Neuronal stem cell (in vitro differentiated cells): Measurements from ENCODE around the gene ADGRA1.

Source experiments
- DNase-seq: peaks from one replicate; pipeline ENCODE4 v3.0.0-alpha.2; 2013; ENCODE audit warnings: low spot score
- H2AFZ ChIP-seq: one replicate; pipeline ENCODE4 v1.6.1; 2013; ENCODE audit warnings: mild to moderate bottlenecking, low read length, inconsistent platforms
- H2AK5ac ChIP-seq: 2 replicates; pipeline ENCODE4 v1.6.1; 2013; ENCODE audit warnings: low read depth, mild to moderate bottlenecking, inconsistent platforms, low read length, moderate library complexity, mixed read lengths
- H2BK120ac ChIP-seq: 2 replicates; pipeline ENCODE4 v1.6.1; 2013; ENCODE audit warnings: low read depth, mild to moderate bottlenecking, inconsistent platforms, low read length, moderate library complexity, mixed read lengths
- H2BK12ac ChIP-seq: one replicate; pipeline ENCODE4 v1.6.1; 2013; ENCODE audit warnings: low read length, inconsistent platforms
- H2BK15ac ChIP-seq: 2 replicates; pipeline ENCODE4 v1.6.1; 2013; ENCODE audit warnings: mild to moderate bottlenecking, low read length, inconsistent platforms, mixed read lengths
- H2BK5ac ChIP-seq: one replicate; pipeline ENCODE4 v1.6.1; 2013; ENCODE audit warnings: inconsistent platforms, mild to moderate bottlenecking, low read length, moderate library complexity
- H3K14ac ChIP-seq: one replicate; pipeline ENCODE4 v1.6.1; 2013; ENCODE audit warnings: low read length, inconsistent platforms
- H3K18ac ChIP-seq: 2 replicates; pipeline ENCODE4 v1.6.1; 2013; ENCODE audit warnings: low read length, inconsistent platforms
- H3K23ac ChIP-seq: 2 replicates; pipeline ENCODE4 v1.6.1; 2013; ENCODE audit warnings: low read depth, mild to moderate bottlenecking, mixed read lengths, low read length, inconsistent platforms; ENCODE audit not compliant: poor library complexity
- H3K27ac ChIP-seq: replicated peaks from 3 replicates; pipeline ENCODE4 v1.5.1; 2013; ENCODE audit warnings: low read length, inconsistent platforms
- H3K27me3 ChIP-seq, 3 experiments: 2 replicates each; pipeline ENCODE4 v1.6.1; 2013; ENCODE audit warnings: low read length in 3 of 3, mild to moderate bottlenecking in 2 of 3, inconsistent platforms in 1 of 3, low read depth in 1 of 3, mixed read lengths in 1 of 3, moderate library complexity in 1 of 3; ENCODE audit not compliant: control insufficient read depth in 3 of 3, insufficient read depth in 3 of 3
- H3K36me3 ChIP-seq, 2 donors: replicated peaks in 1 of 2; 2 replicates each; pipeline ENCODE4 v1.6.1; 2013; ENCODE audit warnings: low read length in 2 of 2; ENCODE audit not compliant: control insufficient read depth in 2 of 2, insufficient read depth in 2 of 2
- H3K4ac ChIP-seq: 2 replicates; pipeline ENCODE4 v1.6.1; 2013; ENCODE audit warnings: inconsistent platforms, mild to moderate bottlenecking, low read length, moderate library complexity
- H3K4me1 ChIP-seq, 2 donors: 1 replicate in 1 of 2; 2 replicates in 1 of 2; pipeline ENCODE4 v1.6.1; 2013; ENCODE audit warnings: low read length in 2 of 2, low read depth in 1 of 2; ENCODE audit not compliant: control insufficient read depth in 2 of 2, insufficient read depth in 1 of 2
- H3K4me2 ChIP-seq: one replicate; pipeline ENCODE4 v1.6.1; 2013; ENCODE audit warnings: mild to moderate bottlenecking, low read length, inconsistent platforms; ENCODE audit not compliant: insufficient read depth, poor library complexity, severe bottlenecking
- H3K4me3 ChIP-seq, 2 donors: 2 replicates each; pipeline ENCODE4 v1.5.1; 2013; ENCODE audit warnings: low read length in 2 of 2, mild to moderate bottlenecking in 2 of 2, inconsistent platforms in 1 of 2, moderate library complexity in 1 of 2
- H3K79me1 ChIP-seq: one replicate; pipeline ENCODE4 v1.6.1; 2013; ENCODE audit warnings: low read depth, mild to moderate bottlenecking, inconsistent platforms, low read length, moderate library complexity
- H3K9ac ChIP-seq: one replicate; pipeline ENCODE4 v1.6.1; 2013; ENCODE audit warnings: mild to moderate bottlenecking, low read depth, low read length, inconsistent platforms; ENCODE audit not compliant: poor library complexity
- H3K9me3 ChIP-seq, 2 donors: replicated peaks in 1 of 2; 2 replicates each; pipeline versions ENCODE3 to v1.6.1; 2013; ENCODE audit warnings: low read length in 2 of 2, mild to moderate bottlenecking in 2 of 2, inconsistent platforms in 1 of 2, low read depth in 1 of 2, mixed read lengths in 1 of 2, moderate library complexity in 1 of 2; ENCODE audit not compliant: control insufficient read depth in 2 of 2, insufficient read depth in 1 of 2
- H4K8ac ChIP-seq: one replicate; pipeline ENCODE4 v1.6.1; 2013; ENCODE audit warnings: low read depth, mild to moderate bottlenecking, inconsistent platforms, low read length, moderate library complexity
- H4K91ac ChIP-seq: one replicate; pipeline ENCODE4 v1.6.1; 2013; ENCODE audit warnings: low read length, low read depth, mild to moderate bottlenecking, inconsistent platforms; ENCODE audit not compliant: poor library complexity
- WGBS, 2 donors: extraction: QIAGEN DNeasy Blood & Tissue Kit; methylation state at CpG; one replicate each; pipeline ENCODE4 v1.1.7; 2013; ENCODE audit warnings: missing lambda C conversion rate in 2 of 2, mixed read lengths in 1 of 2; ENCODE audit not compliant: insufficient read length in 2 of 2, insufficient replicate concordance in 1 of 2; ENCODE audit errors: extremely low coverage in 2 of 2; 5-methylcytosine and 5-hydroxymethylcytosine counted together

The ADGRA1 gene

DNA sequence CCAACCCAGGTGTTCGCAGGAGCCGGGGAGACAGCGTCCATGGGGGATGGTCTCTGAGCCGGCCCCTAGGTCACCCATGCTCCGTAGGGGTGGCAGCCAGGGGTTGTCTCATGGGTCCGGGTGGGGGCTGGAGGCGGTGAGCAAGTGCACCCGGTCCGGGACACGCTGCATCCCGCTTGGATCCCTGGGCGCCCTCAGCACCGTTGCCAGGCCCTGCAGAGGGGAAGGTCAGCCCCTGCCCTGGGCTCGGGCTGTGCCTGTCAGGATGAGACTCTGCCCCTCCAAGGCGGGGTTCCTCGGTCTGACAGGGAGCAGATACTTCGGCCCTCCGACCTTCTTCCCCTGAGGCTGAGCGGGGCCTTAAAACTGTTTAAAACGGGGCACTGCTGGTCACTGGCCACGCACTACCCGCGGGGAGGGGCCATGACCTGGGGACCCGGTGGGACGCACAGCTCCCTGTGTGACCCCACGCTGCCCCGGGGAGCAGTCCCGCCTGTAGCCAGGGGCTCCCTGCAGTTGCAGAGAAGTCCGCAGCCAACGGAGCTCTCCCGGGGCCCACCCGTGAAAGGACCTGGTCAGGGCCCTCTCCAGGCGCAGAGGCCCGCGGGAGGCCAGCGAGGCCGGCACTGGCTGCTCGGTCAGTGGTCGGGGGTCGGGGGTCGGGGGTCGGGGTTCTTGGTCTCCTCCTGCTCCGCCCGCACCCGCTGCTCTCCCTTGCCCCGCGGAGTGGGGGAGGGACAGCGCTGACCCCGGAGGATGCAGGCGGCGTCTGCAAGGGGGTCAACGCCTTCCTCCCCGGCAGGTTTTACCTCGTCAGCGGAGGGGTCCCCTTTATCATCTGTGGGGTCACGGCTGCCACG, 38.9 kb downstream of the ADGRA1 start:
- Histone ChIP-seq H3K36me3 (no peaks in the 10 kb centered on the region), H3K4me2 (no peak overlapping the region), H2AK5ac (peak overlapping the region; percentile 35), H3K27ac (no peak overlapping the region), H2BK120ac (no peak overlapping the region), H3K18ac (no peak overlapping the region), H3K9me3 (peaks cover 0 to 8% of the 10 kb centered on the region in 2 donors), H2BK15ac (no peak overlapping the region), H3K79me1 (peaks cover 3% of the 10 kb centered on the region), H3K4me3 (no peak overlapping the region), H3K14ac (peak overlapping the region; percentile 94), H3K23ac (peak overlapping the region; percentile 73), H3K9ac (peak overlapping the region; percentile 44), H2BK12ac (no peak overlapping the region), H4K8ac (no peak overlapping the region), H4K91ac (no peak overlapping the region), H2AFZ (no peak overlapping the region), H3K4me1 (peaks cover 0 to 5% of the 10 kb centered on the region in 2 donors), H3K4ac (peak overlapping the region; percentile 23), H2BK5ac (peak overlapping the region; percentile 87), H3K27me3 (peaks cover 0 to 13% (median 9%) of the 10 kb centered on the region in 3 experiments)
- no peak for DNase-seq
- no CpG with 5 or more reads among the region's 57 CpGs for WGBS, 2 donors

DNA sequence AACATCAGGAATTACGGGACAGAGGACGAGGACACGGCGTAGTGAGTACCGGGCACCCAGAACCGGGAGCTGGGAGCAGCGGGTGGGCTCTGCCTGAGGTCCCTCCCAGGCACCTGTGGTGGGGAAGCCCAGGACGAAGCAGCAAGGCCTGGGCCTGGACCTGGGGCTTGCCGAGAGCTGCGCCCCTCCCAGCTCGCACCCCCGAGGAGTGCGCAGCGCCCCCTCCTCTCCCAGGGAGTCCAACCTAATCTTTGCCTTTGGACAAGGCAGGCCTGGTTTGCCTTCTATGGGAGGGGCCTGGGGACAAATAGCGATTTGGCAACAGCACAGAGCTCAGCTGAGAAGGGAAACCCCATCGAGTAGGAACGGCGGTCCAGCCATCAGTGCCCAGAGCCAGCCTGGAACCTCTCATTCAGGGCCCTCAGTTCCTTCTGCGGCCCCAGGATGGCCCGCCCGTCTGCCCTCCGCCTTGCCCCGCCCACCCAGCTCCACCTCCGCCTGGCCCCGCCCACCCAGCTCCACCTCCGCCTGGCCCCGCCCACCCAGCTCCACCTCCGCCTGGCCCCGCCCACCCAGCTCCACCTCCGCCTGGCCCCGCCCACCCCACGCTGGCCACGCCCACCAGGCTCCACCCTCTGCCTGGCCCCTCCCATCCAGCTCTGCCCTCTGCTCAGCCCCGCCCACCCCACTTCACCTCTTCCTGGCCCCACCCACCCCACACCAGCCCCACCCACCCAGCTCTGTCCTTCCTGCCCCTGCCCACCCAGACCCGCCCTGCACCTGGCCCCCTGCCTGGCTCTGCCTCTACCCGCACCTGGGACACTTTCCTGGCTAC, 39.8 kb downstream of the ADGRA1 start:
- no peak for DNase-seq

DNA sequence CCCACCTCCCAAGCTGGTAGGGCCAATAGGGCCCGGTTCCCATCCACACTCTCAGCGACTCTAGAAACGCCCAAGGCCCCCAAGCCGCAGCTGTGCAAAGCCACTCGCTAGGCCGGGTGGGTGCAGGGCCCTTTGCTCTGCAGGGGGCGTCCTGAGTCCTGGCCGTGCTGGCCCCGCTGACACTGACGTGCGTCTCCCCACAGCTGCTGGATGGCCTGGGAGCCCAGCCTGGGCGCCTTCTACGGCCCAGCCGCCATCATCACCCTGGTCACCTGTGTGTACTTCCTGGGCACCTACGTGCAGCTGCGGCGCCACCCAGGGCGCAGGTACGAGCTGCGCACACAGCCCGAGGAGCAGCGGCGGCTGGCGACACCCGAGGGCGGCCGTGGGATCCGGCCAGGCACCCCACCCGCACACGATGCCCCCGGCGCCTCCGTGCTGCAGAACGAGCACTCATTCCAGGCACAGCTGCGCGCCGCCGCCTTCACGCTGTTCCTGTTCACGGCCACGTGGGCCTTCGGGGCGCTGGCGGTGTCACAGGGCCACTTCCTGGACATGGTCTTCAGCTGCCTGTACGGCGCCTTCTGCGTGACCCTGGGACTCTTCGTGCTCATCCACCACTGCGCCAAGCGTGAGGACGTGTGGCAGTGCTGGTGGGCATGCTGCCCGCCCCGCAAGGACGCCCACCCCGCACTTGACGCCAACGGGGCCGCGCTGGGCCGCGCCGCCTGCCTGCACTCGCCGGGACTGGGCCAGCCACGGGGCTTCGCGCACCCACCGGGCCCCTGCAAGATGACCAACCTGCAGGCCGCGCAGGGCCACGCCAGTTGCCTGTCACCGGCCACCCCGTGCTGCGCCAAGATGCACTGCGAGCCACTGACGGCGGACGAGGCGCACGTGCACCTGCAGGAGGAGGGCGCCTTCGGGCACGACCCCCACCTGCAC, 40.7 kb downstream of the ADGRA1 start:
- no peaks in the 10 kb centered on the region for H3K36me3 ChIP-seq
- H4K8ac ChIP-seq: peak overlapping the region; percentile 17
- no peak overlapping the region for H2BK15ac ChIP-seq
- H3K4me1 ChIP-seq: peaks cover 0 to 5% of the 10 kb centered on the region in 2 donors
- peaks cover 0 to 14% (median 6%) of the 10 kb centered on the region in 3 experiments for H3K27me3 ChIP-seq
- no CpG with 5 or more reads among the region's 83 CpGs for WGBS, 2 donors
- no peak overlapping the region for H3K27ac ChIP-seq
- DNase-seq: no peak
- no peaks in the 10 kb centered on the region for H3K79me1 ChIP-seq
- H2BK120ac ChIP-seq: no peak overlapping the region
- H4K91ac ChIP-seq: no peak overlapping the region
- H2BK5ac ChIP-seq: no peak overlapping the region
- H2AK5ac ChIP-seq: peak overlapping the region; percentile 63
- no peak overlapping the region for H3K4me2 ChIP-seq
- H3K4ac ChIP-seq: no peak overlapping the region
- peak overlapping the region; percentile 65 for H3K23ac ChIP-seq
- peak overlapping the region; percentile 71 for H3K14ac ChIP-seq
- H3K9ac ChIP-seq: no peak overlapping the region
- H3K9me3 ChIP-seq: peaks cover 0 to 6% of the 10 kb centered on the region in 2 donors
- peak overlapping the region in 1 of 2 donors; percentile 42 for H3K4me3 ChIP-seq
- H3K18ac ChIP-seq: peak overlapping the region; percentile 57
- no peak overlapping the region for H2AFZ ChIP-seq
- no peak overlapping the region for H2BK12ac ChIP-seq

More for the DNA sequence above, 39.8 kb downstream of the ADGRA1 start:
- WGBS, 2 donors: no CpG with 5 or more reads among the region's 36 CpGs
- Histone ChIP-seq H3K36me3 (no peaks in the 10 kb centered on the region), H3K4me1 (peaks cover 0 to 5% of the 10 kb centered on the region in 2 donors), H4K8ac (peak overlapping the region; percentile 17), H2BK12ac (no peak overlapping the region), H3K14ac (peak overlapping the region; percentile 94), H3K27ac (no peak overlapping the region), H3K27me3 (peaks cover 0 to 18% (median 6%) of the 10 kb centered on the region in 3 experiments), H3K79me1 (no peaks in the 10 kb centered on the region), H2BK15ac (no peak overlapping the region), H4K91ac (no peak overlapping the region), H3K4ac (no peak overlapping the region), H3K4me3 (peak overlapping the region in 1 of 2 donors; percentile 36), H2BK120ac (no peak overlapping the region), H2AFZ (no peak overlapping the region), H2AK5ac (no peak overlapping the region), H2BK5ac (peak overlapping the region; percentile 87), H3K9me3 (peaks cover 0 to 6% of the 10 kb centered on the region in 2 donors), H3K9ac (no peak overlapping the region), H3K23ac (peak overlapping the region; percentile 73), H3K4me2 (no peak overlapping the region), H3K18ac (no peak overlapping the region)
